Measurements from ENCODE around the gene ACOXL.

DNA sequence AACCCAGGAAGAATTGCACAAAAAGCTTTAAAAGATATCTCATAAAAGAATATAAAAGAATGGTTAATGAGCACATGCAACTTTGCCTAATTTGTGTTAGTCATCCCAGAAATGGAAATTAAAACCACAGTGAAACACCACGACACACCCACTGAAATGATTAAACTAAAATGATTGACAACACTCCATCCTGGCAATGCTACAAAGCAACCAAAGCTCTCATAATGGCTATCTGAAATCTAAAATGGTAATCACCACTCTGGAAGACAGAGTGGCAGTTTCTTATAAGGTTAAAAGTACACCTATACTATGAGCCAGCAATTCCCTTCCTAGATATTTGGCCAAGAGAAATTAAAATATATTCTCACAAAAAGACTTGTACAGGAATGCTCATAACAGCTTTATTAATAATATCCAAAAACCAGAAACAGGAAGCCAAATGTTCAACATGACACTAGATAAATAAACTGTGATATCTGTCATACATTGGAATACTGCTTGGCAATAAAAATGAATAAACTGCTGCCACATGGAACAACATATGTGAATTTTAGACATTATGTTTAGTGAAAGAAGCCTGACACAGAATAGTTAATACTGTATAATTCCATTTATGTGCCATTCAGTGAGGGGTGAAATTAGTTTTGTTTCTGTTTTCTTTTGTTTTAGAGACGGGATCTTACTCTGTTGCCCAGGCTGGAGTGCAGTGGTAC is 283.1 kb downstream of the ACOXL start:
- TF ChIP-seq POLR2A (IDR thresholded peaks at IDR 0.05) (no peak), CTCF (IDR thresholded peaks at IDR 0.05) (no peak)

All from body of pancreas (tissue), 4 donors.